Loucy (cell line): ENCODE data around the gene ADGRL3.

ENCODE experiments used
- H2AFZ ChIP-seq: fragments of 200-600 bp; sonication (generic); 2 replicates; pipeline ENCODE4 v1.6.0; 2016; ENCODE audit warnings: antibody characterized with exemption, mild to moderate bottlenecking, low read length, moderate library complexity
- H3F3A ChIP-seq: fragments of 200-600 bp; 2 replicates; pipeline ENCODE4 v1.6.0; 2016; ENCODE audit warnings: antibody characterized with exemption, low read depth, mild to moderate bottlenecking
- H3K27me3 ChIP-seq: fragments of 200-600 bp; sonication (generic); 2 replicates; pipeline ENCODE4 v1.6.1; 2014; ENCODE audit warnings: low read length, mild to moderate bottlenecking; ENCODE audit not compliant: insufficient read depth, poor library complexity, severe bottlenecking
- H3K36me3 ChIP-seq: fragments of 200-600 bp; sonication (generic); 2 replicates; pipeline ENCODE4 v1.6.1; 2016; ENCODE audit warnings: low read length; ENCODE audit not compliant: insufficient read depth
- H3K4me1 ChIP-seq: fragments of 200-600 bp; sonication (generic); 2 replicates; pipeline ENCODE4 v1.5.1; 2014; ENCODE audit warnings: low read length, mild to moderate bottlenecking; ENCODE audit not compliant: insufficient read depth, poor library complexity, severe bottlenecking
- H3K4me2 ChIP-seq: fragments of 200-600 bp; sonication (generic); 2 replicates; pipeline ENCODE4 v1.6.0; 2014; ENCODE audit warnings: antibody characterized with exemption, low read length, low read depth, mild to moderate bottlenecking; ENCODE audit not compliant: poor library complexity, severe bottlenecking
- H3K4me3 ChIP-seq: fragments of 200-600 bp; sonication (generic); 2 replicates; pipeline ENCODE4 v1.5.1; 2014; ENCODE audit warnings: low read length, mild to moderate bottlenecking, mixed read lengths; ENCODE audit not compliant: poor library complexity, severe bottlenecking
- H3K79me2 ChIP-seq: fragments of 200-600 bp; sonication (generic); 2 replicates; pipeline ENCODE4 v1.6.1; 2014; ENCODE audit warnings: low read length; ENCODE audit not compliant: insufficient read depth
- H3K9ac ChIP-seq: fragments of 200-600 bp; sonication (generic); 2 replicates; pipeline ENCODE4 v1.6.0; 2014; ENCODE audit warnings: mild to moderate bottlenecking, low read depth, low read length, moderate library complexity; ENCODE audit not compliant: poor library complexity, severe bottlenecking
- H3K9me2 ChIP-seq: fragments of 200-600 bp; sonication (generic); replicated peaks from 2 replicates; pipeline ENCODE4 v1.6.1; 2016; ENCODE audit warnings: low read depth, low read length, mixed read lengths
- H3K9me3 ChIP-seq: fragments of 200-600 bp; sonication (generic); 2 replicates; pipeline ENCODE4 v1.6.1; 2014; ENCODE audit warnings: mild to moderate bottlenecking, antibody characterized with exemption, low read length, low read depth; ENCODE audit not compliant: insufficient read depth
- H4K20me1 ChIP-seq: fragments of 200-600 bp; sonication (generic); 2 replicates; pipeline ENCODE4 v1.6.0; 2014; ENCODE audit warnings: antibody characterized with exemption, low read length, mild to moderate bottlenecking; ENCODE audit not compliant: insufficient read depth, poor library complexity, severe bottlenecking
- EZH2phosphoT487 ChIP-seq: fragments of 200-600 bp; IDR thresholded peaks from 2 replicates; pipeline ENCODE4 v1.6.1; 2018; ENCODE audit warnings: antibody characterized with exemption, mild to moderate bottlenecking, moderate library complexity, borderline replicate concordance
- TF ChIP-seq, protein P1 (sequence below): fragments of 200-600 bp; sonication (generic); conservative IDR thresholded peaks from 2 replicates; pipeline ENCODE4 v1.5.1; 2014; ENCODE audit warnings: mild to moderate bottlenecking, antibody characterized with exemption, low read length

The ADGRL3 gene

GRCh38 chr4:61427099-61427817 is 227.1 kb downstream of the ADGRL3 start:
- no peaks in the 10 kb centered on the region for H3K4me1 ChIP-seq
- H3K9ac ChIP-seq: no peak overlapping the region
- no peaks in the 10 kb centered on the region for H3K27me3 ChIP-seq
- H3K79me2 ChIP-seq: no peaks in the 10 kb centered on the region
- H3K36me3 ChIP-seq: no peaks in the 10 kb centered on the region
- no peak overlapping the region for H3K4me2 ChIP-seq
- no peaks in the 10 kb centered on the region for H4K20me1 ChIP-seq
- TF ChIP-seq, protein P1, sequence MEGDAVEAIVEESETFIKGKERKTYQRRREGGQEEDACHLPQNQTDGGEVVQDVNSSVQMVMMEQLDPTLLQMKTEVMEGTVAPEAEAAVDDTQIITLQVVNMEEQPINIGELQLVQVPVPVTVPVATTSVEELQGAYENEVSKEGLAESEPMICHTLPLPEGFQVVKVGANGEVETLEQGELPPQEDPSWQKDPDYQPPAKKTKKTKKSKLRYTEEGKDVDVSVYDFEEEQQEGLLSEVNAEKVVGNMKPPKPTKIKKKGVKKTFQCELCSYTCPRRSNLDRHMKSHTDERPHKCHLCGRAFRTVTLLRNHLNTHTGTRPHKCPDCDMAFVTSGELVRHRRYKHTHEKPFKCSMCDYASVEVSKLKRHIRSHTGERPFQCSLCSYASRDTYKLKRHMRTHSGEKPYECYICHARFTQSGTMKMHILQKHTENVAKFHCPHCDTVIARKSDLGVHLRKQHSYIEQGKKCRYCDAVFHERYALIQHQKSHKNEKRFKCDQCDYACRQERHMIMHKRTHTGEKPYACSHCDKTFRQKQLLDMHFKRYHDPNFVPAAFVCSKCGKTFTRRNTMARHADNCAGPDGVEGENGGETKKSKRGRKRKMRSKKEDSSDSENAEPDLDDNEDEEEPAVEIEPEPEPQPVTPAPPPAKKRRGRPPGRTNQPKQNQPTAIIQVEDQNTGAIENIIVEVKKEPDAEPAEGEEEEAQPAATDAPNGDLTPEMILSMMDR: no peak
- no peak for TF ChIP-seq EZH2phosphoT487
- no peaks in the 10 kb centered on the region for H3K9me2 ChIP-seq
- no peak overlapping the region for H2AFZ ChIP-seq
- no peaks in the 10 kb centered on the region for H3F3A ChIP-seq
- H3K9me3 ChIP-seq: no peaks in the 10 kb centered on the region
- H3K4me3 ChIP-seq: no peak overlapping the region

GRCh38 chr4:61427818-61428495 is 227.8 kb downstream of the ADGRL3 start:
- no peak for TF ChIP-seq EZH2phosphoT487
- TF ChIP-seq, protein P1: no peak

GRCh38 chr4:61428950-61429349 is 228.8 kb downstream of the ADGRL3 start:
- Histone ChIP-seq H3K9me3 (no peaks in the 10 kb centered on the region), H3K79me2 (no peaks in the 10 kb centered on the region), H2AFZ (no peak overlapping the region), H3K9me2 (no peaks in the 10 kb centered on the region), H4K20me1 (no peaks in the 10 kb centered on the region), H3K4me2 (no peak overlapping the region), H3K9ac (no peak overlapping the region), H3K36me3 (no peaks in the 10 kb centered on the region), H3K27me3 (no peaks in the 10 kb centered on the region), H3F3A (no peaks in the 10 kb centered on the region), H3K4me1 (no peaks in the 10 kb centered on the region), H3K4me3 (no peak overlapping the region)
- TF ChIP-seq EZH2phosphoT487: no peak
- TF ChIP-seq, protein P1: no peak

More at GRCh38 chr4:61427818-61428495, 227.8 kb downstream of the ADGRL3 start:
- no peak overlapping the region for H3K4me2 ChIP-seq
- no peaks in the 10 kb centered on the region for H3K27me3 ChIP-seq
- no peak overlapping the region for H3K4me3 ChIP-seq
- no peaks in the 10 kb centered on the region for H4K20me1 ChIP-seq
- H3K9me3 ChIP-seq: no peaks in the 10 kb centered on the region
- H3K36me3 ChIP-seq: no peaks in the 10 kb centered on the region
- no peak overlapping the region for H2AFZ ChIP-seq
- H3K4me1 ChIP-seq: no peaks in the 10 kb centered on the region
- no peaks in the 10 kb centered on the region for H3K9me2 ChIP-seq
- no peaks in the 10 kb centered on the region for H3K79me2 ChIP-seq
- no peak overlapping the region for H3K9ac ChIP-seq
- H3F3A ChIP-seq: no peaks in the 10 kb centered on the region
